GM12878 (cell line): ENCODE measurements around the gene PUS3. TPM values are rescaled to one million over a fixed set of nuclear protein-coding genes. Genes with fewer than 3 reads are reported as not detected.

ENCODE experiments used
- ATAC-seq: fragments of 200-7000 bp; cut with Tn5 transposase; 3 replicates; pipeline ENCODE4 v1.9.1; 2020; ENCODE audit warnings: mild to moderate bottlenecking, moderate library complexity
- BruUV-seq: library from RNA; stranded (reverse); fragments of 400-500 nt; replicated peaks from 2 replicates; lab custom pipeline; 2021; lab: Mats Ljungman, UMichigan
- CTCF ChIA-PET: fragments of 300-600 bp; sonication (Branson Sonifier 250); formaldehyde crosslinking; extraction: SDS; loops from one replicate; lab custom pipeline; 2021; ENCODE audit warnings: inconsistent platforms; lab: Yijun Ruan, JAX
- POLR2A ChIA-PET: fragments of 350-600 bp; formaldehyde crosslinking; extraction: SDS; loops from one replicate; lab custom pipeline; 2021; ENCODE audit warnings: inconsistent platforms; lab: Charles Lee
- RAD21 ChIA-PET: fragments of 300-600 bp; sonication (Branson Sonifier 250); formaldehyde crosslinking; loops from one replicate; lab custom pipeline; 2023; ENCODE audit warnings: antibody characterized with exemption; ENCODE audit not compliant: unreplicated experiment; lab: Charles Lee
- SMC1A ChIA-PET: fragments of 300-600 bp; sonication (Branson Sonifier 250); formaldehyde crosslinking; loops from one replicate; lab custom pipeline; 2023; ENCODE audit not compliant: unreplicated experiment, uncharacterized antibody; lab: Charles Lee
- DNase-seq: peaks from one replicate; pipeline ENCODE4 v3.0.0-alpha.2; 2011; ENCODE audit warnings: low read depth, low spot score
- FAIRE-seq: peaks from 3 replicates; lab custom pipeline; 2011; peaks lifted over from hg19 to GRCh38; lab: Jason Lieb, UNC
- H2AFZ ChIP-seq: 2 replicates; pipeline ENCODE4 v1.6.0; 2011; ENCODE audit warnings: low read depth, low read length, control low read depth; ENCODE audit not compliant: control insufficient read depth
- H3K27ac ChIP-seq: 2 replicates; pipeline ENCODE4 v1.5.1; 2011; ENCODE audit warnings: control low read depth; ENCODE audit not compliant: control insufficient read depth, insufficient read depth
- H3K27me3 ChIP-seq, 2 experiments: replicated peaks in 1 of 2; 2 replicates each; pipeline versions ENCODE4 v1.6.0 to v1.6.1; 2011; ENCODE audit warnings: low read length in 1 of 2; ENCODE audit not compliant: control insufficient read depth in 2 of 2, insufficient read depth in 2 of 2
- H3K36me3 ChIP-seq, 2 experiments: 2 replicates each; pipeline ENCODE4 v1.5.1; 2011; ENCODE audit warnings: low read length in 1 of 2; ENCODE audit not compliant: control insufficient read depth in 2 of 2, insufficient read depth in 2 of 2
- H3K4me1 ChIP-seq: 2 replicates; pipeline ENCODE4 v1.6.1; 2011; ENCODE audit warnings: mild to moderate bottlenecking, low read length, moderate library complexity, mixed read lengths; ENCODE audit not compliant: control insufficient read depth, insufficient read depth
- H3K4me2 ChIP-seq: 2 replicates; pipeline ENCODE4 v1.6.0; 2011; ENCODE audit warnings: control low read depth; ENCODE audit not compliant: control insufficient read depth, insufficient read depth
- H3K4me3 ChIP-seq: fragments of 200-600 bp; sonication (generic); 2 replicates; pipeline ENCODE4 v1.5.1; 2016
- H3K79me2 ChIP-seq: 2 replicates; pipeline ENCODE4 v1.6.0; 2011; ENCODE audit warnings: low read length; ENCODE audit not compliant: control insufficient read depth, insufficient read depth
- H3K9ac ChIP-seq: 2 replicates; pipeline ENCODE4 v1.8.0; 2011; ENCODE audit warnings: low read length, control low read depth, mixed read lengths; ENCODE audit not compliant: control insufficient read depth, insufficient read depth
- H3K9me3 ChIP-seq: replicated peaks from 3 replicates; pipeline ENCODE4 v1.5.1; 2011; ENCODE audit warnings: mild to moderate bottlenecking, low read length; ENCODE audit not compliant: control insufficient read depth, insufficient read depth
- H4K20me1 ChIP-seq: 2 replicates; pipeline ENCODE4 v1.6.0; 2011; ENCODE audit not compliant: control insufficient read depth, insufficient read depth
- ATF2 ChIP-seq: IDR thresholded peaks from 2 replicates; pipeline ENCODE4 v1.6.1; 2012; ENCODE audit warnings: low read length, inconsistent platforms
- HSF1 ChIP-seq: fragments of 150-350 bp; IDR thresholded peaks from 2 replicates; pipeline ENCODE4 v1.6.1; 2014; ENCODE audit warnings: mild to moderate bottlenecking, low read depth, low read length
- MAX ChIP-seq: IDR thresholded peaks from 2 replicates; pipeline ENCODE4 v1.6.1; 2012; ENCODE audit warnings: low read depth, low read length, improper control_type of control experiment
- MTA2 ChIP-seq: fragments of 450-650 bp; IDR thresholded peaks from 2 replicates; pipeline ENCODE4 v1.6.1; 2016; ENCODE audit warnings: low read depth, mild to moderate bottlenecking, moderate library complexity
- PBX3 ChIP-seq: IDR thresholded peaks from 2 replicates; pipeline ENCODE4 v1.6.1; 2011; ENCODE audit warnings: mild to moderate bottlenecking, low read depth, low read length, moderate library complexity; ENCODE audit not compliant: insufficient replicate concordance
- POLR2AphosphoS2 ChIP-seq: IDR thresholded peaks from 2 replicates; pipeline ENCODE4 v1.6.1; 2011; ENCODE audit warnings: low read depth, mild to moderate bottlenecking, low read length, improper control_type of control experiment, moderate library complexity
- RAD21 ChIP-seq: IDR thresholded peaks from 2 replicates; pipeline ENCODE4 v1.6.1; 2011; ENCODE audit warnings: mild to moderate bottlenecking, low read depth, low read length, moderate library complexity; ENCODE audit not compliant: insufficient read depth
- SMC3 ChIP-seq: IDR thresholded peaks from 2 replicates; pipeline ENCODE4 v1.6.1; 2011; ENCODE audit warnings: low read length, improper control_type of control experiment, borderline replicate concordance
- ZNF207 ChIP-seq: fragments of 450-650 bp; IDR thresholded peaks from 2 replicates; pipeline ENCODE4 v1.6.1; 2014; ENCODE audit warnings: antibody characterized with exemption, mild to moderate bottlenecking, borderline replicate concordance
- WGBS: methylation state at CpG from one replicate; pipeline ENCODE4 v1.1.6; 2016; ENCODE audit warnings: low lambda C conversion rate; ENCODE audit not compliant: insufficient replicate concordance, insufficient coverage; ENCODE audit errors: missing lambda C conversion rate; 5-methylcytosine and 5-hydroxymethylcytosine counted together
- in situ Hi-C: fragments of 300-500 bp; cut with MboI; formaldehyde crosslinking; loops from 9 replicates; pipeline ENCODE4 v1.14.3; 2018; ENCODE audit warnings: mixed read lengths
- intact Hi-C: fragments of 100-400 bp; cut with micrococcal nuclease; formaldehyde crosslinking; loops from one replicate; pipeline ENCODE4 v1.14.2; 2022; ENCODE audit not compliant: unreplicated experiment
- polyA plus RNA-seq, 11 experiments: library from polyadenylated mRNA; depleted of rRNA in 4 of 11; unstranded in 6 of 11; stranded (reverse) in 5 of 11; fragments of >200 nt; fragmentation: Nextera tagmentation in 4 of 11; fragmentation: Illumina TruSeq in 1 of 11; extraction: Ambion mirVana in 4 of 11; extraction: Trizol in 1 of 11; gene quantifications; 1 replicate in 1 of 11; 2 replicates in 10 of 11; pipeline versions ENCODE4 v1.2.1 to v1.2.3, GENCODE V29; 2011 to 2016; ENCODE audit warnings: inconsistent platforms in 2 of 11, missing spikeins in 2 of 11, low read depth in 1 of 11
- total RNA-seq, 4 experiments: library from RNA; depleted of rRNA in 3 of 4; stranded (reverse); fragments of >200 nt in 3 of 4; fragmentation: Illumina TruSeq in 1 of 4; extraction: Trizol in 1 of 4; gene quantifications; 2 replicates each; pipeline versions ENCODE4 v1.2.1 to v1.2.3, GENCODE V29; 2013 to 2021

The PUS3 gene
- total and polyA plus RNA-seq, 10 of the 15 experiments (the other 5 are each of a cell fraction or from before 2014, with no cell fraction given), result 10.9 to 22.4 (median 14.3) TPM

GRCh38 chr11:125950696-125951651 lies 48.0 kb upstream of the PUS3 start:
- RAD21 ChIA-PET, result no interaction called here
- no peak for TF ChIP-seq HSF1
- Histone ChIP-seq H4K20me1 (no peaks in the 10 kb centered on the region), H3K79me2 (no peaks in the 10 kb centered on the region), H3K4me3 (no peak overlapping the region), H3K9me3 (no peaks in the 10 kb centered on the region), H3K27ac (no peak overlapping the region), H3K27me3 (no peaks in the 10 kb centered on the region), H2AFZ (no peak overlapping the region), H3K36me3 (no peaks in the 10 kb centered on the region), H3K4me1 (no peaks in the 10 kb centered on the region), H3K4me2 (no peak overlapping the region), H3K9ac (no peak overlapping the region)
- DNase-seq (no peak), ATAC-seq (peak; percentile 27; the same call in 2 of the 3 replicates), FAIRE-seq (no peak)
- WGBS, result 22% methylated on average over 15 of the region's 15 CpGs
- CTCF ChIA-PET, result no interaction called here
- no TSS peak for BruUV-seq
- in situ Hi-C loops, result no loop called here
- POLR2A ChIA-PET, result no interaction called here
- intact Hi-C loops, result no loop called here
- SMC1A ChIA-PET, result no interaction called here

- ChIA-PET POLR2A (interaction anchor here (0.6 kb wide), 1 partner anchor 318 kb away, joined by 4 read pairs; no protein-coding TSS in a partner anchor), RAD21 (no interaction called here)
- Histone ChIP-seq H3K9ac (no peak overlapping the region), H4K20me1 (no peaks in the 10 kb centered on the region), H2AFZ (no peak overlapping the region), H3K27me3 (no peaks in the 10 kb centered on the region), H3K79me2 (no peaks in the 10 kb centered on the region), H3K4me2 (no peak overlapping the region), H3K4me1 (no peaks in the 10 kb centered on the region), H3K4me3 (no peak overlapping the region)
- ATAC-seq, result no peak
- intact Hi-C loops, result no loop called here
- 29% methylated on average over 11 of the region's 11 CpGs for WGBS
- FAIRE-seq, result no peak
- no peak for TF ChIP-seq MTA2
- no peak for TF ChIP-seq ATF2
- TF ChIP-seq SMC3, result no peak
- TF ChIP-seq PBX3, result no peak
- no peak for TF ChIP-seq MAX
- no peak for TF ChIP-seq POLR2AphosphoS2
- no peak for TF ChIP-seq ZNF207
- no peak for TF ChIP-seq RAD21
- TF ChIP-seq, all 136 proteins: peak for 0
- CTCF ChIA-PET, result no interaction called here
- Histone ChIP-seq H3K9me3 (no peaks in the 10 kb centered on the region), H3K27ac (no peak overlapping the region), H3K36me3 (no peaks in the 10 kb centered on the region)
- BruUV-seq, result no TSS peak
- no peak for DNase-seq
- in situ Hi-C loops, result no loop called here
- SMC1A ChIA-PET, result no interaction called here
Observed at GRCh38 chr11:125950178-125950490, 47.1 kb upstream of the PUS3 start.
